Right lobe of liver (tissue), 6 donors: Measurements from ENCODE around the gene LYZ. TPM values are rescaled to one million over a fixed set of nuclear protein-coding genes. Genes with fewer than 3 reads are reported as not detected.

Experiments
- ATAC-seq, 4 donors: fragments of 200-7000 bp; cut with Tn5 transposase; one replicate each; pipeline ENCODE4 v1.9.1; 2020; ENCODE audit warnings: mild to moderate bottlenecking in 4 of 4, moderate library complexity in 4 of 4
- DNase-seq, 3 donors: peaks; one replicate each; pipeline ENCODE4 v3.0.0-alpha.2; 2020
- H3K27ac ChIP-seq, 3 donors: fragments of 200-600 bp; one replicate each; pipeline ENCODE4 v1.8.0; 2022
- H3K27me3 ChIP-seq, 2 donors: fragments of 200-600 bp; one replicate each; pipeline ENCODE4 v1.8.0; 2022
- H3K36me3 ChIP-seq, 4 donors: fragments of 200-600 bp; sonication (generic) in 1 of 4; one replicate each; pipeline versions ENCODE4 v1.5.1 to v1.8.0; 2017 to 2022; ENCODE audit warnings: control low read depth in 1 of 4
- H3K4me1 ChIP-seq, 4 donors: fragments of 200-600 bp; sonication (generic) in 1 of 4; one replicate each; pipeline versions ENCODE4 v1.5.1 to v1.8.0; 2017 to 2022; ENCODE audit warnings: control low read depth in 1 of 4
- H3K4me3 ChIP-seq, 3 donors: fragments of 200-600 bp; one replicate each; pipeline ENCODE4 v1.8.0; 2022
- H3K9me3 ChIP-seq, 4 donors: fragments of 200-600 bp; sonication (generic) in 1 of 4; one replicate each; pipeline versions ENCODE4 v1.5.1 to v1.8.0; 2017 to 2022; ENCODE audit warnings: control low read depth in 1 of 4
- POLR2A ChIP-seq: fragments of 450-650 bp; IDR thresholded peaks from one replicate; pipeline ENCODE4 v1.6.1; 2017; ENCODE audit warnings: antibody characterized with exemption, mild to moderate bottlenecking
- WGBS: methylation state at CpG from one replicate; pipeline ENCODE4 v1.1.6; 2018; ENCODE audit warnings: low coverage, low lambda C conversion rate; ENCODE audit not compliant: insufficient coverage; ENCODE audit errors: missing lambda C conversion rate; 5-methylcytosine and 5-hydroxymethylcytosine counted together
- intact Hi-C, 2 donors: fragments of 100-400 bp; cut with DNase I; formaldehyde crosslinking; loops; one replicate each; pipeline versions ENCODE4 v1.11.2 to v1.14.1; 2022
- total RNA-seq, 6 experiments: library from RNA; depleted of rRNA in 2 of 6; stranded (reverse); fragments of >200 nt in 2 of 6; fragmentation: NEBNext Ultra II Directional in 3 of 6; extraction: Animal tissue kit (Norgen Biotek cat#: 25700) in 3 of 6; gene quantifications; one replicate each; pipeline versions ENCODE4 v1.1.0 to v1.2.4, GENCODE V29; 2016 to 2023
- TF ChIP-seq, protein P1 (sequence below), 4 donors: fragments of 200-600 bp in 3 of 4; fragments of 450-650 bp in 1 of 4; IDR thresholded peaks; one replicate each; pipeline versions ENCODE4 v1.5.1 to v1.8.0; 2016 to 2022; ENCODE audit warnings: antibody characterized with exemption in 4 of 4, mild to moderate bottlenecking in 2 of 4
- donor health status: DM: no; HTN: yes; CAD: no.
- donor health status: DM: no; HTN: no; CAD: no.
- donor health status: DM: no; HTN: no; CAD: no.
- donor health status: DM: no; HTN: yes; CAD: no.
- donor health status: DM: no; HTN: yes; CAD: no.

Gene LYZ
- total RNA-seq, 6 experiments from 2014 or later, result 3.5 to 69.9 (median 18.8) TPM

DNA sequence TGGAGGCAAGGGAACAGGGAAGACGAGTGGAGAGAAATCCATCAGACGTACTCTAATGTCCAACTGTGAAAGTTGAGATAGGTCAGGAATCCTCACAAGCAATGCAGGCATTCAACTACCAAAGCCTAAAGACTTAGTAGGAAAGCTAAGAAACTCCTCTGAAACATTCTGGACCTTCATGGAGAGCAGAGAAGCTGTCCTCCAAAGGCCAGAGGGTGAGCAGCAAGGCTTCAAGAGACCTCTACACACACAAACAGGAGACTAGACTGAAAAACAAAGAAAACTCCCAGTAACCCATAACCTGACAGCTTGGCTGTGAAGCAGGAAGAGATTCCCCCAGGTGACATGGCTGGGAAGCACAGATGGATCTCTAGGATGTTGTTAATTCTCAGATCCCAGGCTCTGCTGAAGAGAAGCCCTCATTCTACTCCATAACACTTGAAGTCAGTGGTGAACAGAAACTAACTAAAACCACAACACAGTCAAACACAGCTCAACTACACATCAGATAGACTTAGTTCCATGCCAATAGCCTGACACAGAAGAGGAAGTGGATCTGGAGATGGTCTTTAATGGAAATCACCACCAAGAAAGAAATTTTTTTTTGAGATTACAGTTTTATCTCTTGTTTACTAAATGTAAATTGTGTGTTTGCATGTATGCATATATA, 23.2 kb upstream of the LYZ start:
- no peak for DNase-seq
- Histone ChIP-seq H3K4me1 (peaks cover 0 to 6% (median 0%) of the 10 kb centered on the region in 4 donors), H3K27ac (no peak overlapping the region), H3K27me3 (no peaks in the 10 kb centered on the region), H3K4me3 (no peak overlapping the region), H3K36me3 (no peaks in the 10 kb centered on the region), H3K9me3 (no peaks in the 10 kb centered on the region)
- TF ChIP-seq POLR2A, result no peak
- TF ChIP-seq, protein P1, sequence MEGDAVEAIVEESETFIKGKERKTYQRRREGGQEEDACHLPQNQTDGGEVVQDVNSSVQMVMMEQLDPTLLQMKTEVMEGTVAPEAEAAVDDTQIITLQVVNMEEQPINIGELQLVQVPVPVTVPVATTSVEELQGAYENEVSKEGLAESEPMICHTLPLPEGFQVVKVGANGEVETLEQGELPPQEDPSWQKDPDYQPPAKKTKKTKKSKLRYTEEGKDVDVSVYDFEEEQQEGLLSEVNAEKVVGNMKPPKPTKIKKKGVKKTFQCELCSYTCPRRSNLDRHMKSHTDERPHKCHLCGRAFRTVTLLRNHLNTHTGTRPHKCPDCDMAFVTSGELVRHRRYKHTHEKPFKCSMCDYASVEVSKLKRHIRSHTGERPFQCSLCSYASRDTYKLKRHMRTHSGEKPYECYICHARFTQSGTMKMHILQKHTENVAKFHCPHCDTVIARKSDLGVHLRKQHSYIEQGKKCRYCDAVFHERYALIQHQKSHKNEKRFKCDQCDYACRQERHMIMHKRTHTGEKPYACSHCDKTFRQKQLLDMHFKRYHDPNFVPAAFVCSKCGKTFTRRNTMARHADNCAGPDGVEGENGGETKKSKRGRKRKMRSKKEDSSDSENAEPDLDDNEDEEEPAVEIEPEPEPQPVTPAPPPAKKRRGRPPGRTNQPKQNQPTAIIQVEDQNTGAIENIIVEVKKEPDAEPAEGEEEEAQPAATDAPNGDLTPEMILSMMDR (IDR thresholded peaks at IDR 0.05), result no peak
- ATAC-seq, result peak in 1 of 4 donors; percentile 14
- whole genome bisulfite sequencing, result 86% methylated on average over 1 of the region's 2 CpGs
- intact Hi-C loops, result no loop called here

DNA sequence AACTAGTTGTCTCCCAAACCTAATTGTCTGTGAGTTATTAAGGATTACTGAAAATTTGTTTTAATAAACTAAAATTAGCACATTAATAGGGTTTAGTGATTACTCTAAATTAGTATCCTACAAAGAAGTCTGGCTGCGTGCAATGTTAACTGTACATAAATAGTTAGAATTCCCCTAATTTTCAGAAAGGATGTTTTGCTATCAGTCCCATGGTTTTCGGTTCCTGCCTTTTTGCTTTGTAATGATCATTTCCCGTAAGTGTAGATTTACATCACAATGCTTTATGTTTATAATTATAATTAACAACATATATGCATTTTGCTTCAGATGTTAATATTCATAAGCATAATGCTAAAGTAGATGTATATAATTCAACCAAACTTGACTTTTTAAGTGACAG, 19.8 kb upstream of the LYZ start:
- Histone ChIP-seq H3K4me3 (no peak overlapping the region), H3K36me3 (no peaks in the 10 kb centered on the region), H3K4me1 (peaks cover 0 to 10% (median 2%) of the 10 kb centered on the region in 4 donors), H3K27me3 (no peaks in the 10 kb centered on the region), H3K9me3 (no peaks in the 10 kb centered on the region), H3K27ac (no peak overlapping the region)
- intact Hi-C loops, result no loop called here
- TF ChIP-seq, protein P1 (IDR thresholded peaks at IDR 0.05), result no peak
- no peak for TF ChIP-seq POLR2A
- DNase-seq, result no peak
- WGBS, result 55% methylated on average over 3 of the region's 3 CpGs
- no peak for ATAC-seq

DNA sequence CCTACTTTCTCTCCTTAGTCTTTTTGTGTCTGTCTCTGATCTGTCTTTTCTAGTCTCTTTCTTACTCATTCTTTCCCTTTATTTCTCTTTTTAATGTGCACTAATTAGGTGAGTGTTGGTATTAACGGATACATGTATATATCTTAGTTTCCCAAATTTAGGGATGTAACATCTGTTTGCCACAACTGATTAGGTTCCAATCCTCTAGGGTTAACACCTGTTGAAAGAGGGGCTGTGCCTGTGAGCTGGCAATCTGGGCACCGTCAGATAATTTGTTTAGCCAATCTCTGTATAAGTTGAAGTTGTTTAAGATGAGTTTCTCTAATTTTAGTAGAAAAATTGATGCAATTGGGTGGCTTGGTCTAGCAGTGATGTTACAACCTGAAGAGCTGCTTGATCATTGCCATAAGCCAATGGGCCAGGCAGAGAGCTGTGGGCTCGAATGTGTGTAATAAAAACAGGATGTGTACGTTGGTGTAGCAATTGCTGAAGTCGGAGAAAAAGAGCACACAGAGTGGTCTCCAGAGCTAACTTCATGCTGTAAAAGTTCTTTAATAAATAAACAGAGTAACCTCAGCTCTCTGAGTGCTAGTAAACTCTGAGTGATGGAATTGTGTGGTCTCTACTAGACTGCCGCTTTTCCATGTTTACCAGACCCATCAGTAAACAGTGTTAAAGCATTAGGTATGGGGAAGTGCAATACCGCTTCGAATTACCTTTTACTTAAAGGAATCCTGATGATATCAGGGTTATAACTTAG, 18.3 kb upstream of the LYZ start:
- Histone ChIP-seq H3K4me1 (peaks cover 0 to 13% (median 7%) of the 10 kb centered on the region in 4 donors), H3K9me3 (no peaks in the 10 kb centered on the region), H3K27ac (peak overlapping the region; percentile 81 to 82 (median 81)), H3K36me3 (no peaks in the 10 kb centered on the region), H3K4me3 (peak overlapping the region; percentile 45 to 57 (median 47)), H3K27me3 (no peaks in the 10 kb centered on the region)
- intact Hi-C loops, result no loop called here
- ATAC-seq (peak in 1 of 4 donors; percentile 23), DNase-seq (no peak)
- TF ChIP-seq, protein P1 (IDR thresholded peaks at IDR 0.05), result no peak
- TF ChIP-seq POLR2A, result no peak
- 27% methylated on average over 8 of the region's 8 CpGs for WGBS

- TF ChIP-seq, protein P1 (IDR thresholded peaks at IDR 0.05), result no peak
- peak; percentile 21 for TF ChIP-seq POLR2A
These were observed 17.4 kb upstream of the LYZ start for GRCh38 chr12:69330475-69331473.

More at GRCh38 chr12:69330475-69331473, 17.4 kb upstream of the LYZ start:
- Histone ChIP-seq H3K27ac (peak overlapping the region; percentile 81 to 82 (median 81)), H3K36me3 (no peaks in the 10 kb centered on the region), H3K27me3 (no peaks in the 10 kb centered on the region), H3K4me3 (peak overlapping the region; percentile 45 to 57 (median 47)), H3K4me1 (peaks cover 0 to 13% (median 7%) of the 10 kb centered on the region in 4 donors), H3K9me3 (no peaks in the 10 kb centered on the region)
- 2% methylated on average over 18 of the region's 18 CpGs for WGBS
- ATAC-seq, result peak; percentile 57 to 76 (median 69)
- DNase-seq, result peak; percentile 55 to 78 (median 71)
- intact Hi-C loops, result no loop called here
